Putamen (tissue), 1 donor: Measurements from ENCODE around the gene SPPL2C.

Source experiments
- DNase-seq: peaks from one replicate; pipeline ENCODE4 v3.0.0-alpha.2; 2016; ENCODE audit warnings: low spot score

Gene SPPL2C

GRCh38 chr17:45828582-45829133 is 16.0 kb upstream of the SPPL2C start:
- DNase-seq, result no peak

DNA sequence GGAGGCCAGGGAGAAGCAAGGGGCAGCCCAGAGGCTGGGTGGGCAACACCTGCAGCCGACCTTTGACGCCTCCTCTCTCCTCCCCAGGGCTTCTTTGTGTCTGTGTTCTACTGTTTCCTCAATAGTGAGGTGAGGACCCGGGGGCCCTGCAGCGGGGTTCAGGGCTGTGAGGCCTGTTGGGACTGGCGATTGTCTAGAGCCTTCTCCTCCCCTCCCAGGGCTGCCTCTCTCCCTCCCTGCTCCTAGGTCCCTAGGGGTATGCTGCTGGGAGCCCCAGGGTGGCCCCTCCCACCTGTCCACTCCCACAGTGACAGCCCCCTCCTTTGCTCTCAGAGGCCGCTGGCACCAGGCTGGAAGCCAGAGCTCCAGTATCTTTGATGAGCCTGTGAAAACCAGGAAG is 10.8 kb upstream of the SPPL2C start:
- DNase-seq, result no peak

GRCh38 chr17:45834471-45835396 is 9.9 kb upstream of the SPPL2C start:
- DNase-seq, result no peak

GRCh38 chr17:45835481-45835880 is 9.2 kb upstream of the SPPL2C start:
- no peak for DNase-seq

- no peak for DNase-seq
Measured at GRCh38 chr17:45836047-45837044, 8.3 kb upstream of the SPPL2C start.

GRCh38 chr17:45837187-45837586 is 7.5 kb upstream of the SPPL2C start:
- no peak for DNase-seq

GRCh38 chr17:45837603-45838002 is 7.1 kb upstream of the SPPL2C start:
- no peak for DNase-seq

- DNase-seq, result no peak
Measured at GRCh38 chr17:45838751-45839295, 5.9 kb upstream of the SPPL2C start.

DNA sequence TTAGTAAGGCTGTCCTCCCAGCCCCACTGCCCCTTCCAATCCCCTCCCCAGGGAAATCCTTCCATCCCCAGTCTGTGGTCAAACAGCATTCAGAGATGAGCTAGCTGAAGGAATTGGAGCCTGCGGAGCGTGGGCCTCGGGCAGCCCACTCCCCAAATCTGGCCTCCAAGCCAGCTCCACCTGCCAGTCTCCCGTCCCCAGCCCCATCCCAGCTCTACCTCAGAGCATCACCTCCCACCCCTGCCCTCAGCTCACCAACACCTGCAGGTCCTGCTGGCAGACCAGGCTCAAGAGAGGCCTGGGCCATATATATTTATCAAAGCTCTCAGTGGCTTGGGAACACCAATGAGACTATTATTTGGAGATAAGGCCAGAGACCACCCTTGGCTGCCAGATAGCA is 5.2 kb upstream of the SPPL2C start:
- no peak for DNase-seq

GRCh38 chr17:45841186-45841585 is 3.5 kb upstream of the SPPL2C start:
- no peak for DNase-seq

DNA sequence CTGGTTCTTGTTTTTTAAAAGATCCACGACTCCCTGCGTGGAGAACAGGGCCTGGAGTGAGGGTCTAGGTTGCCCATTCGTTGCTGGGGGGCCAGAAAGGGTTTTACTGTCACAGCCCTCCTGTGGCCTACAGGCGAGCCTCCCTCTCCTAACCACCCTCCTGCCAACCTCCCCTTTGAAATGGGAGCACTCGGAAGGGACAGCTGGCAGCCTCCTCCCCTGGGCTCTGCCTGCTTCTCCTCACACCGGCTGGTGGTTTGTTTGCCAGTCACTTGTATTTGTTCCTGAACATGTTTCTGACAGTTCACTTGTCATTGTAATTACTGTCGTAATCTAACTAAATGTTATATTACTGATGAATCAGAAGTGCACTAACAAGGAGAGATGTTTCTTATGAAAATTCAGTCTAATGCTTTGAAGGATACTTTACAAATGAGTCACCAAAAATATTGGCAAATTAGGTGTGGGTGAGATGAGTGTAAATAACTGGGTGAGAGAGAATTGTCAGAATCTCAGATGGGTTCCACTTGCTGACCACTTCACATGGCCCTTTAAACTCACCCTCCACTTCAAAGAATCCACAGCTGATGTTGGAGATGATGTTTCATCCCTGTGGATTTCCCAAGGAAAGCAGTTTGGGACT is 2.7 kb upstream of the SPPL2C start:
- DNase-seq, result no peak

GRCh38 chr17:45843722-45844121 is 959 bp upstream of the SPPL2C start:
- no peak for DNase-seq

GRCh38 chr17:45845376-45846185 is 900 bp downstream of the SPPL2C start:
- DNase-seq, result no peak

GRCh38 chr17:45846223-45846622 is 1.5 kb downstream of the SPPL2C start:
- no peak for DNase-seq

GRCh38 chr17:45846646-45847045 is 2.0 kb downstream of the SPPL2C start:
- no peak for DNase-seq

GRCh38 chr17:45847101-45847500 is 2.4 kb downstream of the SPPL2C start:
- no peak for DNase-seq

DNA sequence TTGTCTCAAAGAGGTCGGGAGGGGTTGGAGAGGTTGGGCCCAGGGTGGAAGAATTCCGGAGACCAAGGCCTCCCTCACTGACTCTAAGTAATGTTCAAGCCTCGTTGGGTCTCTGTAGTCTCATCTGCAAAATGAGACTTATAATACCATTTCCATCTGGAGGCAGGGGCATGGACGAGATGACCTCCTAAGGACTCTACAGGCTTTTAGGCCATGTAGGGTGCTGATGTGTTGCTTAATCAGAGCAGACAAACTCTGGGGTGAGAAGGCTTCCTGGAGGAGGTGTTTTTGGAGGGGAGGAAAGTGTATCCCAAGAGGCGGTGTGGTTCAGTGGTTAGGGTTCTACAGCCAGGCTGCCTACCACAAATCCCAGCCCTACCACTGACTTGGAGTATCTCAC is 3.1 kb downstream of the SPPL2C start:
- no peak for DNase-seq

- no peak for DNase-seq
Measured at GRCh38 chr17:45848405-45848804, 3.7 kb downstream of the SPPL2C start.

DNA sequence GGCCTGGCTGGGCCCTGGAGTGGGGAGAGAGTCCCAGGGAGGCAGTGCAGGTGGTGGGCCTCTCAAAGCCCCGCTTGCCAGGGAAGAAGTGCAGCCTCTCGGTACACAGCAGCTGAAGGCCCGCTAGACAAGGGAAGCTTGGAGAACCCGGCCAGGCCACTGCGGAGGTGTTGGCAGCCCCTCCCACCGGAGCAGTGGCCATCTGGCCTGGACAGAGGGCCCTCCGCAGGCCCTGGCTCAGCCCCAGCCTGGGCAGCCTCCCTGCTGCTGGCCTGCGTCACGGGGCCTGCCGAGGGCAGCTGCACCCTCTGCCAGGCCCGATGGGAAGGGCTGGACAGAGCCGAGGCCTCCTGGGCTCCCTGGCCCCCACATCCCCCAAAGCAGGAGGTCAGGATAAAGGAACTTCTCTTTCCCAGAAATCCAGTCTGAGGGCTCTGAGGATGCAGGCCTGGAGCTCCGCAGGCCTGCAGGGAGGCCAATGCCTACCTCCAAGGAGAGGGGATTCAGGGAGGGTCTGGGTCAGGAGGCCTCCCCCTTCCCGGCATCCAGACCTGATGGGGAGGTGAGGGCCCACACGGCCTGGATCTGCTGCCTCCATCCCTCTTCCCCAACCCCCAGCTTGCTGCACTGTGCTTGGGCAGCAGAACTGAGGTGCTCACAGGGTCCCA is 4.3 kb downstream of the SPPL2C start:
- DNase-seq, result peak; percentile 88

DNA sequence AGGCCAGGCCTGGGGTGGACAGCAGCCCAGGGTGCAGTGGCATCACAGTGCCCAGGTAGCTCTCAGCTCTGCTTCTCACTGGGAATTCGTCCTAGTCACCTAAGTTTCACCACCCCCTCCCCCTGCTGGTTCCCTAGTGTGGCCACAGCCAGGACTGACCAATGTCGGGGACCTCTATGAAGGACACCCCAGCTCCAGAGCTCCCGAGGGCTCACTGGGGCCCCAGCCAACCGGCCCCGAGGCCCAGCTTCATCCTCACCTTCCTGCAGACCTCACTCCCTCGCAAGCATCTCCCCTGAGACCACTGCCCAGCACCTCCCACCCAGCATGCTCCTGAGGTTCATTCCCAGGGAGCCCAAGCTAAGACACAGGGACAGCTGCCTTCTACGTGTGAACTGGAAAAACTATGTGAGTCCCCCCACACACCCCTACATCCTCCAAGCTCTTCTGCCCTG is 4.9 kb downstream of the SPPL2C start:
- no peak for DNase-seq
